GM08714 (cell line): ENCODE measurements around the gene EPGN.

ENCODE experiments used
- H3K4me3 ChIP-seq: fragments of 200-500 bp; sonication (Bioruptor generic); 2 replicates; pipeline ENCODE4 v1.5.1; 2014; ENCODE audit warnings: mild to moderate bottlenecking, low read length, inconsistent platforms
- ZNF274 ChIP-seq: IDR thresholded peaks from 2 replicates; pipeline ENCODE4 v1.6.1; 2012; ENCODE audit warnings: mild to moderate bottlenecking, low read depth, low read length

EPGN gene

GRCh38 chr4:74292111-74292870 is 16.0 kb upstream of the EPGN start:
- TF ChIP-seq ZNF274: no peak
- no peak overlapping the region for H3K4me3 ChIP-seq

- H3K4me3 ChIP-seq: no peak overlapping the region
- no peak for TF ChIP-seq ZNF274
Observed at GRCh38 chr4:74293558-74293957, 14.7 kb upstream of the EPGN start.

GRCh38 chr4:74294681-74295080 is 13.6 kb upstream of the EPGN start:
- no peak for TF ChIP-seq ZNF274
- no peak overlapping the region for H3K4me3 ChIP-seq

- no peak overlapping the region for H3K4me3 ChIP-seq
Observed at GRCh38 chr4:74297539-74297938, 10.7 kb upstream of the EPGN start.

GRCh38 chr4:74304095-74304625 is 4.1 kb upstream of the EPGN start:
- no peak for TF ChIP-seq ZNF274
- H3K4me3 ChIP-seq: no peak overlapping the region

More at GRCh38 chr4:74297539-74297938, 10.7 kb upstream of the EPGN start:
- no peak for TF ChIP-seq ZNF274

GRCh38 chr4:74305000-74305399 is 3.3 kb upstream of the EPGN start:
- no peak for TF ChIP-seq ZNF274
- H3K4me3 ChIP-seq: no peak overlapping the region

- TF ChIP-seq ZNF274: no peak
- H3K4me3 ChIP-seq: no peak overlapping the region
Observed at GRCh38 chr4:74307170-74307569, 1.1 kb upstream of the EPGN start.

- TF ChIP-seq ZNF274: no peak
Observed at GRCh38 chr4:74309223-74309622, 953 bp downstream of the EPGN start.

GRCh38 chr4:74311696-74312313 is 3.5 kb downstream of the EPGN start:
- no peak for TF ChIP-seq ZNF274
- no peak overlapping the region for H3K4me3 ChIP-seq

More at GRCh38 chr4:74309223-74309622, 953 bp downstream of the EPGN start:
- H3K4me3 ChIP-seq: no peak overlapping the region

GRCh38 chr4:74314329-74314728 is 6.1 kb downstream of the EPGN start:
- no peak for TF ChIP-seq ZNF274
- H3K4me3 ChIP-seq: no peak overlapping the region

GRCh38 chr4:74314944-74315343 is 6.7 kb downstream of the EPGN start:
- no peak for TF ChIP-seq ZNF274
- H3K4me3 ChIP-seq: no peak overlapping the region

GRCh38 chr4:74315376-74315775 is 7.1 kb downstream of the EPGN start:
- no peak for TF ChIP-seq ZNF274
- H3K4me3 ChIP-seq: no peak overlapping the region

- no peak overlapping the region for H3K4me3 ChIP-seq
- no peak for TF ChIP-seq ZNF274
Observed at GRCh38 chr4:74316397-74316796, 8.1 kb downstream of the EPGN start.

GRCh38 chr4:74317616-74318246 is 9.5 kb downstream of the EPGN start:
- TF ChIP-seq ZNF274: no peak
- no peak overlapping the region for H3K4me3 ChIP-seq

GRCh38 chr4:74318276-74318675 is 10.0 kb downstream of the EPGN start:
- TF ChIP-seq ZNF274: no peak
- H3K4me3 ChIP-seq: no peak overlapping the region

- H3K4me3 ChIP-seq: no peak overlapping the region
- TF ChIP-seq ZNF274: no peak
Observed at GRCh38 chr4:74319470-74319869, 11.2 kb downstream of the EPGN start.
